ENCODE measurements around the gene ABHD17A.

The ABHD17A gene

GRCh38 chr19:1864480-1865171, 20.7 kb downstream of the ABHD17A start:
- peak; percentile 61 for DNase-seq (ENCODE audit: low spot score)

GRCh38 chr19:1863638-1864479, 21.4 kb downstream of the ABHD17A start:
- DNase-seq (ENCODE audit: low spot score), result peak; percentile 83

- no peak for DNase-seq (ENCODE audit: low spot score)
Observed at GRCh38 chr19:1863328-1863637, 22.0 kb downstream of the ABHD17A start, which contains the start of gene KLF16. Gene KLF16, minus strand, starts transcription at chr19:1863579. Its CDS starts 82 bp downstream, at chr19:1863497.

- peak; percentile 51 for DNase-seq (ENCODE audit: low spot score)
Observed at GRCh38 chr19:1862424-1863327, 22.6 kb downstream of the ABHD17A start.

- no peak for DNase-seq (ENCODE audit: low spot score)
Observed at GRCh38 chr19:1862068-1862423, 23.2 kb downstream of the ABHD17A start.

- DNase-seq (ENCODE audit: low spot score), result no peak
Observed at GRCh38 chr19:1861599-1862031, 23.7 kb downstream of the ABHD17A start.

GRCh38 chr19:1860821-1861598, 24.3 kb downstream of the ABHD17A start:
- DNase-seq (ENCODE audit: low spot score), result no peak

GRCh38 chr19:1860042-1860775, 25.1 kb downstream of the ABHD17A start:
- peak; percentile 69 for DNase-seq (ENCODE audit: low spot score)

- no peak for DNase-seq (ENCODE audit: low spot score)
Observed at GRCh38 chr19:1859331-1859781, 25.9 kb downstream of the ABHD17A start.

GRCh38 chr19:1858412-1859081, 26.7 kb downstream of the ABHD17A start:
- DNase-seq (ENCODE audit: low spot score), result no peak

GRCh38 chr19:1857648-1858326, 27.5 kb downstream of the ABHD17A start:
- no peak for DNase-seq (ENCODE audit: low spot score)

GRCh38 chr19:1856698-1857603, 28.3 kb downstream of the ABHD17A start:
- DNase-seq (ENCODE audit: low spot score), result no peak

- no peak for DNase-seq (ENCODE audit: low spot score)
Observed at GRCh38 chr19:1856345-1856697, 29.0 kb downstream of the ABHD17A start.

GRCh38 chr19:1855828-1856255, 29.5 kb downstream of the ABHD17A start:
- no peak for DNase-seq (ENCODE audit: low spot score)

GRCh38 chr19:1855040-1855827, 30.1 kb downstream of the ABHD17A start:
- DNase-seq (ENCODE audit: low spot score), result peak; percentile 92

- DNase-seq (ENCODE audit: low spot score), result peak; percentile 66
Observed at GRCh38 chr19:1854542-1855039, 30.7 kb downstream of the ABHD17A start.

- DNase-seq (ENCODE audit: low spot score), result no peak
Observed at GRCh38 chr19:1854039-1854541, 31.2 kb downstream of the ABHD17A start.

All from hematopoietic multipotent progenitor cell treated with erythropoietin and hydrocortisone succinate and interleukin-3 and kit ligand, for 15 days (in vitro differentiated cells).